ENCODE data around the gene PROCR. TPM values are rescaled to one million over a fixed set of nuclear protein-coding genes. Genes with fewer than 3 reads are reported as not detected.

The PROCR gene
- total RNA-seq, 2 donors from 2014 or later = 9.8 to 14.5 TPM

- Histone ChIP-seq H3K27me3 (no peaks in the 10 kb centered on the region), H3K9ac (ENCODE audit: low read depth in 2 of 2, low read length in 2 of 2) (no peak overlapping the region), H3K4me3 (no peak overlapping the region), H3K4me1 (no peaks in the 10 kb centered on the region), H3K36me3 (no peaks in the 10 kb centered on the region), H3K27ac (no peak overlapping the region), H3K9me3 (no peaks in the 10 kb centered on the region)
- no peak for TF ChIP-seq CTCF (IDR thresholded peaks at IDR 0.05)
- intact Hi-C loops (cut with DNase I) = no loop called here
- DNase-seq = no peak
Measured at GRCh38 chr20:35216541-35216940, 44.7 kb downstream of the PROCR start.

- Histone ChIP-seq H3K9me3 (no peaks in the 10 kb centered on the region), H3K27me3 (no peaks in the 10 kb centered on the region), H3K4me3 (no peak overlapping the region), H3K27ac (no peak overlapping the region), H3K4me1 (no peaks in the 10 kb centered on the region), H3K9ac (ENCODE audit: low read depth in 2 of 2, low read length in 2 of 2) (no peak overlapping the region), H3K36me3 (no peaks in the 10 kb centered on the region)
- TF ChIP-seq CTCF (IDR thresholded peaks at IDR 0.05) = no peak
- DNase-seq = no peak
- intact Hi-C loops (cut with DNase I) = no loop called here
Measured at GRCh38 chr20:35223941-35224340, 52.1 kb downstream of the PROCR start.

- Histone ChIP-seq H3K4me3 (no peak overlapping the region), H3K36me3 (no peaks in the 10 kb centered on the region), H3K9ac (ENCODE audit: low read depth in 2 of 2, low read length in 2 of 2) (no peak overlapping the region), H3K9me3 (no peaks in the 10 kb centered on the region), H3K27ac (no peak overlapping the region), H3K27me3 (no peaks in the 10 kb centered on the region), H3K4me1 (no peaks in the 10 kb centered on the region)
- no peak for TF ChIP-seq CTCF (IDR thresholded peaks at IDR 0.05)
- intact Hi-C loops (cut with DNase I) = no loop called here
- no peak for DNase-seq
Measured at GRCh38 chr20:35224536-35224935, 52.7 kb downstream of the PROCR start.

- intact Hi-C loops (cut with DNase I) = no loop called here
- no peaks in the 10 kb centered on the region for H3K4me1 ChIP-seq
- no peak for TF ChIP-seq CTCF (IDR thresholded peaks at IDR 0.05)
- H3K9me3 ChIP-seq = no peaks in the 10 kb centered on the region
- no peak overlapping the region for H3K9ac ChIP-seq (ENCODE audit: low read depth in 2 of 2, low read length in 2 of 2)
- H3K27me3 ChIP-seq = no peaks in the 10 kb centered on the region
- H3K4me3 ChIP-seq = no peak overlapping the region
- no peak overlapping the region for H3K27ac ChIP-seq
- no peaks in the 10 kb centered on the region for H3K36me3 ChIP-seq
- no peak for DNase-seq
Measured at GRCh38 chr20:35225319-35226125, 53.6 kb downstream of the PROCR start.

- no peak within 1 kb of the TSS for H3K9ac ChIP-seq (ENCODE audit: low read depth in 2 of 2, low read length in 2 of 2)
- H3K27me3 ChIP-seq = no peaks in the 10 kb centered on the region
- intact Hi-C loops (cut with DNase I) = no loop called here
- H3K36me3 ChIP-seq = no peaks in the 10 kb centered on the region
- H3K27ac ChIP-seq = no peak within 1 kb of the TSS
- no peak for TF ChIP-seq CTCF (IDR thresholded peaks at IDR 0.05)
- no peak for DNase-seq
- H3K4me1 ChIP-seq = no peaks in the 10 kb centered on the region
- H3K4me3 ChIP-seq = no peak within 1 kb of the TSS
- H3K9me3 ChIP-seq = no peaks in the 10 kb centered on the region
Measured at GRCh38 chr20:35226126-35226883, 54.4 kb downstream of the PROCR start, which contains the start of gene MMP24. Gene MMP24 (plus strand): TSS chr20:35226690. CDS start chr20:35226739, 49 bp downstream.

Other genes starting within 250 kb of the PROCR start
- gene GSS, start 216.3 kb upstream of the PROCR start, total RNA-seq = 100 to 1,000 TPM in 1 of 2 donors, 10 to 100 TPM in 1; 83.4 to 109 TPM
- gene MYH7B, start 216.2 kb upstream of the PROCR start, total RNA-seq = 1 to 10 TPM in 1 of 2 donors, under 1 TPM in 1; 0.69 to 1.5 TPM
- gene TRPC4AP, start 79.3 kb upstream of the PROCR start, total RNA-seq = 10 to 100 TPM; 52.8 to 63.2 TPM
- gene EDEM2, start 24.7 kb upstream of the PROCR start, total RNA-seq = 10 to 100 TPM; 28.0 to 36.0 TPM
- under 1 TPM; 0.15 to 0.50 TPM for gene MMP24, start 54.6 kb downstream of the PROCR start, total RNA-seq
- gene MMP24OS, start 106.0 kb downstream of the PROCR start, total RNA-seq = 100 to 1,000 TPM in 1 of 2 donors, 10 to 100 TPM in 1; 83.9 to 123 TPM
- 100 to 1,000 TPM; 163 to 194 TPM for gene EIF6, start 112.7 kb downstream of the PROCR start, total RNA-seq
- under 1 TPM in 1 of 2 donors, not detected in 1; 0.45 TPM for gene FAM83C, start 120.4 kb downstream of the PROCR start, total RNA-seq
- 10 to 100 TPM; 50.4 to 85.6 TPM for gene UQCC1, start 239.9 kb downstream of the PROCR start, total RNA-seq

Measured in colonic mucosa (tissue), 4 donors.